NCI-H82 (cell line): ENCODE measurements around the gene SERPINB7.
"Not testable (repeated sequence)": the region's sequence is repeated elsewhere in the genome, so short reads cannot be mapped to it uniquely, and the experiment has no call there.

ENCODE experiments used
- DNase-seq: peaks from one replicate; lab custom pipeline; 2025; lab: John Stamatoyannopoulos, UW

Gene SERPINB7, protein sequence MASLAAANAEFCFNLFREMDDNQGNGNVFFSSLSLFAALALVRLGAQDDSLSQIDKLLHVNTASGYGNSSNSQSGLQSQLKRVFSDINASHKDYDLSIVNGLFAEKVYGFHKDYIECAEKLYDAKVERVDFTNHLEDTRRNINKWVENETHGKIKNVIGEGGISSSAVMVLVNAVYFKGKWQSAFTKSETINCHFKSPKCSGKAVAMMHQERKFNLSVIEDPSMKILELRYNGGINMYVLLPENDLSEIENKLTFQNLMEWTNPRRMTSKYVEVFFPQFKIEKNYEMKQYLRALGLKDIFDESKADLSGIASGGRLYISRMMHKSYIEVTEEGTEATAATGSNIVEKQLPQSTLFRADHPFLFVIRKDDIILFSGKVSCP

DNA sequence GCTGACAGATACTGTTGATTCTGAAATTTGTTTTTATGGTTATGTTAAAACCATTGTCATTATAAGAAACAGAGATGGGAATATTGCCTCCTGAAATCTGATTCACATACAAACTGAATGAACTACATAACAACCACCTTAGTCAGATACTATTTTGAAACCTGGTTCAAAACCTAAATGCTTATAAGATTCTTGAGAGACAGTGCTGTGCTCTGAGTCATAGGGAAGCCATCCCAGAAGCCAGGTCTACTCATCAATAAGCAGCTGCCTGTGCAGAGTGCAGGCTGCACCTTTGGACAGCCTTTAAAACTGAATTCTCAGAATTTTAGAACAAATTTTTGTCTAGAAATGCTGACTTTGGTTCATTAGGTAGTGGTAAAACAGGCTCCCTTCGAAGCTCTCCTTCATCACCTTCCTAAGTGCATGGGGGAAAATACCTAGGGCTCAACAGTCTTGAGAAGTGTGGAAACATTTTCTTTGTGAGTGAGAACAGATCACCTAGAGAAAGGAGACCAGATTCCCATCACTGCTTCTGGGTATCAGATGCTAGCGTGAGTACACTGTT, at the start of gene SERPINB7:
Gene SERPINB7, plus strand, starts transcription at position 253 of the 565 bp plus-strand sequence. CDS start 6,955 bp downstream, outside the sequence.
- DNase-seq = no peak

DNA sequence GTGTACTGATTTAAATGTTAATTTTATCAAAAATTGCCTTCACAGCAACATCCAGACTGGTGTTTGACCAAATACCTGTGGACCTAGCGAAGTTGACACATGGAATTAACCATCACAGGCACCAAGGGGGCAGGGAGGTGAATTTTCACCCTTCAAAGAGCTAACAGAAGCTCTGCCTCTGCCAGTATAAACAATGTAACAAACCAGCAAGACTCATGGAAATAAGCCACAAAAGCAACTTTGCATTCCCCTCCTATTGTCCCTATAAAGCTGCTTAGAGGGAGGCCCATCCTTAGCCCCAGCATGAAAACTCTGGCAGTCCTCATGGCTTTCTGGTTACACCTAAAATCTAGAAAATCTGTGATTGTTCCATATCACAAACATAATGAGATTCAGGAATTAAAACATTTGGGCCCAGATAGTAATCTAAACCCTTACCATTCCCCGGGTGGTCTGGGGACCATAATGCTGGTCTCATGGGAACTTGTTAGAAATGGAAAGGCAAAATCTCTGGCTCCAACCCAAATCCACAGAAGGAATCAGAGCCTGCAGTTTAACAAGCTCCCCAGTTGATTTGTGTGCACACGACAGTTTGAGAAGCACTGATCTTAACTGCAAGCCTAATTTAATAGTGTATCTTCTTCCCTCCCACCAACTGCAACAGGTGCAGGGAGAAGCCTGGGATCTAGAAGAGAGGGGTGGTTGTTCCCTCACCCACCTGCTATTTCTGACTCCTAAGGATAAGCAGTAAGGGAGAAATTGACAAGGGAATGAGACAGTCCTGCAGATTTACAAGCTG, 49.3 kb upstream of the SERPINB7 start:
- no peak for DNase-seq

DNA sequence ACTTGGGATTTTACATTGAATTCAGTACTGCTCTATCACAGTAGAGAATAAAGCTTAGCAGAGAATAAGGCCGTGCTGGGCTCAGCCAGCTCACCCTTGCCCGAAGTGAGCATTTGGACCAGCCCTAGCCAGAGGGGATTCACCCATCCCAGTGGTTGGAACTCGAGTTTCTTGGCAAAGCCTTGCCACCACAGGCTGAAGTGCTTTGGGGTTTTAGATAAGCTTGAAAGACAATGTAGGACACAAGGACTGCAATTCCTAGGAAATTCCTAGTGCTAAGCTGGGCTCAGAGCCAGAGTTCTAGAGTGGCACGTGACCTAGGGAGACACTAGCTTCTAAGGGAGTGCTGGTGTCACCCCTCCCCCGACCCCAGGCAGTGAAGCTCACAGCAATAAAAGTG, 44.4 kb upstream of the SERPINB7 start:
- no peak for DNase-seq

DNA sequence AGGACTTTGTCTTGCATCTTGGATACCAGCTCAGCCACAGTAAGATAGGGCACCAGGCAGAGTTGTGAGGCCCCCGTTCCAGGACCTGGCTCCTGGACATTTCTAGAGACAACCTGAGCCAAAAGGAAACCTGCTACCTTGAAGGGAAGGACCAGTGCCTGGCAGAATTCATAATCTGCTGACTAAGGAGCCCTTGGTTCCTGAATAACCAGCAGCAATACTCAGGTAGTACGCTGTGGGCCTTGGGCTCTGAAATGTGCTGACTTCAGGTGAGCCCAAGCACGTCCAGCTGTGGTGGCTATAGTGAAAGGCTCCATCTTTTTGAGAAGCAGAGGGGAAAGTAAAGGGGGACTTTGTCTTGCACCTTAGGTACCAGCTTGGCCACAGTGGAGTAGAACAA, 44.0 kb upstream of the SERPINB7 start:
- DNase-seq = no peak

DNA sequence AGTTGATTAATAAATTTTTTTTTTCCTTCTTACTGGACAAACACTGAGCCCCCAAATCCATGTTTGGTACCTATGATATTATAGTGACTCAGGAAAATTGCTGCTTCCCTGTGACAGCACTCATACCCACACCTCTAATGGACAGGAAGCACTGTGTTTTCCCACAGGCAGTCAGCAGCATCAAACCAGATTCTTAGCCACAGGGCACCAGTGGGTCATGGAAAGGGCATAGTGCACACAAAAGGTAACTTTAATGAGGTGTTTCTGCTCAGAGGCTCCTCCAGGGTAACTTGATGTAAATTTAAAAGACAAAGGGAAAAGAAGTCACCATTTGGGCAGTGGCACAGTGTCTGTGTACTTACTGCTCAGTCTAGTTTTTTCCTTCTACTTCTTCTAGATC, 38.3 kb upstream of the SERPINB7 start:
- DNase-seq = no peak

DNA sequence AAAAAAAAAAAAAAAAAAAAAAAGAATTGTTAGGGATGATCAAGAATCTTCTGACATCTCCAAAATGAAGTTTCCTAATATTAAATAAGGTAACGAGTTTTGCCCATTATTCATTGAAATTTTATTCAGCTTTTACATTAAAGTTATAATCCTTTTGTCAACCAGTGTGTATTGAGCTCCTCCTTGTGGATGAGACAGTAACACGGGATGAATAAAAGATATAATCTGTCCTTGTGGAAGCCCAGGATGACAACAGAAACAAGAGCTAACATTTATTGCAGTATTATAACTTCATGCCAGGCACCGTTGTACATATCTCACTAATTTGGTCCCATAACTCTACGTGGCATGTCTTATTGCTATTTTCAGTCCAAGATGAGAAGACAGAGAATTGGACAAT, 33.4 kb upstream of the SERPINB7 start:
- peak; percentile 15 for DNase-seq

DNA sequence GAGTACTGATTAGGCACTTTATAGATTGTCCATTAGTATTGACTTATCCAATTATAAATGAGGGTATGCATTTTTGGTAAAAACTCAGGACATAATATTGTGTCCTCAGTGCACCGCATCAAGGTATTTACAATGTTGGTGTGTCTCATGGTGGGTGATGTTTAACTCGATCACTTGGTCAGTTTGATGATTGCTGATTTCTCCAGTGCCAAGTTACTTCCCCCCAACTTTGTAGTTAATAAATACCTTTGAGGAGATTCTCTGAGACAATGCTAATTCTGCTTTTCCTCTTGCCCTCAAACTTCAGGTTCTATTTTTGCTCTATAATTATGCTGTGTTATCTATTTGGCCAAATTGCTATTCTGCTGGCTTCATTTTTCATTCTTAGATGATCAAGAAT, 28.2 kb upstream of the SERPINB7 start:
- no peak for DNase-seq

DNA sequence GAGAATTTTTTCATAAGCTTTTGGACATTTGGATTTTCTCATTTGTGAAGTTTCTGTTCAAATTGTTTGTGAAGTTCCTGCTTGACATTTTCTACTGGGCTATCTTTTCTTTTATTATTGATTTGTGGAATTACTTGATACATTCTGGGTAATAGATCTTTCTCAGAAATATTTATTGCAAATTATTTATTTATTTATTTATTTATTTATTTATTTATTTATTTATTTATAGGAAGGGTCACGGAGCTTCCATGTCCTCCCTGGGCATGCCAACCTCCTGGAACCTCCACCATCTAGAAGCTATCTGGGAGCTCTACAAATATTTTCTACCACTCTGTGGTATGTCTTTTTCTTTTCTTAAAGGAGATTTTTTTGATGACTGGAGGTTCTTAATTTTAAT, 25.7 kb upstream of the SERPINB7 start:
- no peak for DNase-seq

DNA sequence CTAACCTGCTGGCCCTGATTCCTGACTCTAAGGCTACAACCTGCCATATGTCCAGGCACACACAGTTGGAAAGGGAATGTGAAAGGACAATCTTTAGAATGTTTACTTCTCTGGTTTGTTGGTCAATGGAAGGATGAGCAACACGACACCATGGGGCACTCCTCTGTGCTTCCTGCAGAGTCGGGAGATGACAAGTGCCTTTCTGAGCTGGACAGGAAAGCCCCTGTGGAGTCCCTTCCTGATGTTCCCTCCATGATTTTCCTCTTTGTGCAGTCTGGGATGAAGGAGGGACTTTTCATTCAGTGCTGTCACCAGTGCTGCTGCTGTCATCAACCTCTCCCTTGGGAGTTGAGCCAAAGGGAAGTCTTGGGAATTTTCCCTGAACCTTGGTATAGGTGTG, 22.6 kb upstream of the SERPINB7 start:
- no peak for DNase-seq

DNA sequence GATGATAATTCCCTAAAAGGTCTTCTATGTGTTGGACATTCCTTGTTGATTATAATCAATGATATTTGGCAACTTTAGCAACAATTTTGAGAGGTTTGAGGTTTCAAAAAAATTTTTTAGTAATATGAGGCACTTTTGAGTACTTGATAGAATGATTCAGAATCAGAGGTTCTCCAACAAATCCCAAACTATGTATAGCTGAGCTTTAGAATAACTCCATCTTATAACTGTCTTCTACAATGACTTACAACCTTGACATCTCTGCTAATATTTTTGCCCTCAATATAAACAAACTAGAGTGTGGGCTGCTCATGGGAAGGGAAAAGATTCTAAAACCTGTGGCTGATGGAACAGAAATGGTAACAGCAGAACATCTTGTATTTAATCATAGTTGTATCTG, 21.5 kb upstream of the SERPINB7 start:
- DNase-seq = no peak

DNA sequence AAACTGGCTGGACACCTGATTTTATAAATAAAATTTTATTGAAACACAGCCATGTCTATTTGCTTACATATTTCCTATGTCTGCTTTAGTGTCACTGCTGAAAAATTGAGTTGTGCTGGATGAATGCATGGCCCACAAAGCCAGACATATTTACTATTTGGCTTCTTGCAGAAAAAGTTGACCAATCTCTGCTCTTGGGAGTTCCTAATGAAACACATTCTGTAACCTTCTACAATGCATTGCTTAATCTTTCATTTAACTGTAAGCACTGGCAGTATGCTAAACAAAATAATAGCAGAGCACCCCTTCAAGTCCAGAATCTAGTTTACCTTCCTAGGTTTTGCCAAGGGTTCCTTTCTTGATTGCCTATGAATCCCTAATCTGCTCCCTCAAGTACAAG, 17.7 kb upstream of the SERPINB7 start:
- no peak for DNase-seq

DNA sequence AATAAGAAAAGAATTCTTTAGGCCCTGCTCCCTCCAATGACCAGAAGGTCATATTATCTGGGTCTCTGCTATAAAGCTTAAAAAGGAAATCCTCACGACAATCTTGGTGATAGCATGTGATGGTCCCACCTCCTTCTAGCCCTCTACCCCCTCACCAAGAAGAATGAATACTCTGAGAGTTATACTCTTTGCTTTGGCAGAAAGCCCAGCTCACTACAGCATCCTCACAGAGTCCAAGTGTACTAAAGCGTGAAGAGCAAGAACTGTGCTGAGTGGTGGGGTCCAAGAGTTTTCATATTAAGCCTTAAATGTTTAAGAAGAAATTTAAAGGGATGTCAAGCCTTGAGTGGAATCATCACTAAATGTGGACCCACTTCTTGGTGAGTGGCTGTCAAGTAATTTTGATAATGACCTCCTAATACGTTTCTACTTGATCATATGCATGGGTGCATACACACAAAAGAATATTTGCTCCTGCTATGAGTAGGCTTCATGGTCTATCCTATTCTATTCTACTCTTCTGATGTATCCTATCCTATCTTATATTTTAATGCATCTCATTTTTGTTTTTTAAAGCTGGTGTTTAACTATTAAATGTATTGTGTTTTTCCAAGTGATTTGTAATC, 16.5 kb upstream of the SERPINB7 start:
- no peak for DNase-seq

DNA sequence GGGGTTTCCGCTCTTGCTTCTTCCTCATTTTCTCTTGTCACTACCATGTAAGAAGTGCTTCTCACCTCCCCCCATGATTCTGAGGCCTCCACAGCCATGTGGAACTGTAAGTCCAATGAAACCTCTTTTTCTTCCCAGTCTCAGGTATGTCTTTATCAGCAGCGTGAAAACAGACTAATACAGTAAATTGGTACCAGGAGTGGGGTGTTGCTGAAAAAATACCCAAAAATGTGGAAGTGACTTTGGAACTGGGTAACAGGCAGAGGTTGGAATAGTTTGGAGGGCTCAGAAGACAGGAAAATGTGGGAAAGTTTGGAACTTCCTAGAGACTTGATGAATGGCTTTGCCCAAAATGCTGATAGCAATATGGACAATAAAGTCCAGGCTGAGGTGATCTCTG, 15.4 kb upstream of the SERPINB7 start:
- not testable (repeated sequence) for DNase-seq

DNA sequence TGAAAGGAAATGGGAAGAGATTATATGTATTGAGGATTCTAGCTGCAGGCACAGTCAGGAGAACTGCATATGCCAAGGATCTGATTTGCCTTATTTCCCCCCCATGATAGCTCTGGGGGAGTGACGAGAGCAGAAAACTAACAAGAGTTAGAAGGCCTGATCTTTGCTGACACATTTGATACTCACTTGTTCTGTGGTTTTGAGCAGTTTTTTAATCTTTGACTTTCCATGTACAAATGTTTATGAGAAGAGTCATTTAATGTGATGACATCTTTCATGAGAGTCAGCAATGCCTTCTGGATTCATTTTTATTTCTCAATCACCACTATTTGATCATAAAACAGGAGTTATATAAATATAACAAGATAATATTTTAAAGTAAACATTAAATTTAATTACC, 12.7 kb upstream of the SERPINB7 start:
- DNase-seq = no peak

DNA sequence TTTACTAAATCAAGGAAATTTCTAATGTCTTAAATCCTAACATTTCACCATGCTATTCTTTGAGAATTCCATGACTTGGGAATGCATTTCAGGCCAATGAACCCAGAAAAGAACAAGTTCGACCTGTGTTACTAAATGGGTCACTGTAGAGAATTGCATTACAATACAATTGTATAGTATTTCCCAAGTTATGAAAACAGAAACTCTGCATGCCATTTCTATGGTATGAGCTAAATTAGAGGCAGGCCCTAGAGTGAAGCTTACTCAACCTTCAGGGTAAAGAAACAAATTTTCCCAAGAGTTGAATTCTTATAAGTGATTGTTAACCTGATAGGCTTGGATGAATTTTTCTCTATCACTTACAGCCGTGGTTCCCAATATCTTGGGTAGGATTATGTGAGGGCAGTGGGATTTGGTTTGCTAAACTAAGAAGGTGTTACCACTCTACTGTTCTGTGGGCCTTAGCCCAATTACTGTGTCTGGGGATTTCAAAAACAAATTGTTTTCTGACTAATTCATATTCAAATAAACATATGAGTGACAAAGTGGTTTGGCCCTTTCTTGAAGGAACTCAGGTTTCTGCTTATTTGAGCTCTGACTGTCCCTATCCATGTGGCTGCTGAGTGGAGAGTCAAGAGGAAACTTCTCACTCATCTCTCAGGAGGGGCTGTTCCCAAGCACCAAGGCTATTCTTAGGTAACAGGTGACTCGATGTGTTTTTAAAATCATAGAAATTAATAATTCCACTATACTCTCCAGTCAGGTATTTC, 11.2 kb upstream of the SERPINB7 start:
- no peak for DNase-seq

DNA sequence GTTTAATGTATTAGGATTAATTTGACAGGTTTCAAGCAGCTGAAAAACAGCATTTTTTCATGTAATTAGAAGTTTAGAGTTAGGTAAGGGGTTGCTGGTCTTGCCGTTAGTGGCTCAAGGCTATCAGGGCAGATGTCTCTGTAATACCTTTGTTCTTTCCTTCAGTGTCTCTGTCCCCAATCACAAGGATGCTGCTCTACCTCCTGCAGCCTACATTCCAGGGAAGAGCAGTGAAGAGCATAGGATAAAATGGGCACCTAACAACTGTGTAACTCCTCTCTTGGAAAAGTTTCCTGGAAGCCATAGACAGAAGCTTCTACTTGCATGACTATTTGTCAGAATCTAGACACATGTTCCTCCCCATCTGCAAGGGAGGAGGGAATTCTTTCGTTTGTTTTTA, 9.4 kb upstream of the SERPINB7 start:
- no peak for DNase-seq

DNA sequence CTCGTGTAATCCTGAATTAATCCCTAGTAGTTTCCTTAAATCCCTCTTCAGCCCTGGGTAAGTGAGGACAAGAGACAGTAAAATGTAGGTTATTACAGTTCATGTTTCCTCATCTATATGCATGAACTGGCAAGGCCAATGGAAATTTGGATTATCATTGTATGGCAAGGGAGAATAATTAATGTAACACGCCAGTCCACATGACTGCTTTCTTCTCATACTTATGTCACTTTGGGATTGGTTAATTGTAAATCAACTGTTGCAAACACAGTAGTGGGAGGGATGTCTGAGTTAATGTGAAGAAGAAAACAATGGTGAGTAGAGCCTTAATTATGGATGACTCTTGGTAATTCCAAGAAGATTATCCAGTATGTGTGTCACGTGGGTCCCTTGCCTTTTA, 1.7 kb upstream of the SERPINB7 start:
- DNase-seq = peak; percentile 27

DNA sequence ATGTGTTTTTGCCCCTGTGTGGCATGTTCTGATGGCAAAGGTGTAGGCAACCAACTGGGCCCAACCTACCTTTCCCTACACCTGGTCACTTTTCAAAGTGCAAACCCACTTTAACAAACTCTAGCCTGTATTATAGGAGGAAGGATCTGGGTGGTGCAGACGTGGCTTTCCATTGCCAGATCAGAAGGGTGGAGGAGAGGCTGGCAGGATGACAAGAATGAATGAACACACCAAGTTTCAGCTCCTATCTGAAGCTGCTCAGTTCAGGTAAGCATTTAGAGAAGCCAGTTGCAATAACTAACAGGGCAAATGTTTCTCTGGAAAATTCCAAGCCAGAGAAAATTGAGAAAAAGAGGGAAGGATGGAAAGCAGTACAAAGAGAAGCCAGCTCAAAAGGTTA, 707 bp upstream of the SERPINB7 start:
- no peak for DNase-seq

DNA sequence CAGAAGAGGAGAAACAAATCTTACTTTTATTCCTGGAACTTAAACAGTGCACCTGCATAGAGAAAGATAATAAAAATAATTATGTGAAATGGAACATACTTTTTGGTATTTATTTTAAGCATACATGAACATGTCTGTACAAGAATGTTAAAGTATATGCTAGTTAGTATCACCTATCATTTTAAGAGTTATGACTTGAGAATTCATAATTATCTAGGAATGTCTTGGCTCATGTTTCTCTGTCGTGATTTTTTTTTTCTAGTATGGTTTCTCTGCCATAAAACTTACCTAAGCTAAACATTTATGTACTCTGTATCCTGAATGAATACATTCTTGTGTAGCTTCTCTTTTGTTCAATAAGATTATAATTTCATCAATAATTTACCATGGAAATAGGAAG, 4.2 kb downstream of the SERPINB7 start:
- no peak for DNase-seq

DNA sequence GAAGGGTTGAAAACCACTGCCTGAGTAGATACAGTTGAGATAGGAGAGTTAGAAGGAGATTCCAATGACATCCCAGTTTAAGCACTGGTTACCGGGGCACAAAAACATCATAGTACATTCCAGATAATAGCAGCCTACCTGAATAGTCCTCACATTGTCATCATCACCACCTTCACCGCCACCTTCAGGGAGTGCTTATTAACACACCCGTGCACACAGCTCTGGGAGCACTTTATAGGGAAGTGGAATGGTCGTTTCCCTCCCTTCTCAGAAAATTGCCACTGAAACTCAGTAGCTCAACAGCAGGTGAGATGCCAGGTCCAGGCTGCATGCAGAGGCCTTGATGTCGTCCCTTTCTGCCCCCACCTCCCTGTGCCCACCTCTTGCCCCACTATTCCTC, 8.2 kb downstream of the SERPINB7 start:
- peak; percentile 2 for DNase-seq

DNA sequence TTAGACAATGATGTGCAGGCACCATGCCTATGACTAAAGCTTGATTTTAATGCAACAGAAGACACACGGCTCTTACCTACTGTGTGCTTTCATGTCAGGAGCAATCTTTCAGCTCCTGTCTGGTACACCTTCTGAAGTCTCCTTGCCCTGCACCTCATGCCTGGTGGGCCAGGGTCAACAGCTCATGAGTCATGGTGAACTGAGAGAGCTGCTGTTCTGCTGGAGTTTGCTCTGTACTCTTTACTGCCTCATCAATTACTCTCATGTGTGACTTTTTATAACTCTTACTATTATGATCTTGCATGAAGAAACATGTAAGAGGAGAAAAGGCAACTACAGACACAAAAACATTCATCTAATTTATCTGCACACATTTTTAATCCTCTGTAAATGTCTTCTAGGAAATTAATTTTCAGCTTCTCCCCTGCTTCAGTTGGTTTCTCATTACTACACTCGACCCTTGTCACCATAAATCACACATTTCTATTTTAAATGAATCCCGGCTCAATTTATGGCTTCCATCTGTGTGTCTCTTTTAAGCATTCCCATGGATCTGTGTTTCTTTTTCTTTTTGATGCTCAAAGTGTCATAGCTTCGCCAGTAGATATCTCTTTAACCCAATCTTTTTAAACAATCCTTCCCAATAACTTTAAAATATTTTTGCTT, 9.7 kb downstream of the SERPINB7 start:
- no peak for DNase-seq
